Gastroesophageal sphincter (tissue), 3 donors: ENCODE data around the gene NCKAP5.

Experiments used
- EP300 ChIP-seq: sonication (generic); formaldehyde crosslinking; IDR thresholded peaks from one replicate; pipeline ENCODE4 v1.6.1; 2017; ENCODE audit warnings: antibody characterized with exemption, mild to moderate bottlenecking
- POLR2A ChIP-seq, 2 donors: fragments of 450-650 bp; IDR thresholded peaks; one replicate each; pipeline ENCODE4 v1.6.1; 2017; ENCODE audit warnings: antibody characterized with exemption in 2 of 2, mild to moderate bottlenecking in 2 of 2, moderate library complexity in 1 of 2
- TF ChIP-seq, protein P1 (sequence below), 4 experiments: fragments of 200-600 bp in 2 of 4; fragments of 450-650 bp in 2 of 4; sonication (generic) in 1 of 4; IDR thresholded peaks; one replicate each; pipeline ENCODE4 v1.5.1; 2017 to 2019; ENCODE audit warnings: antibody characterized with exemption in 4 of 4, mild to moderate bottlenecking in 2 of 4, moderate library complexity in 2 of 4

DNA sequence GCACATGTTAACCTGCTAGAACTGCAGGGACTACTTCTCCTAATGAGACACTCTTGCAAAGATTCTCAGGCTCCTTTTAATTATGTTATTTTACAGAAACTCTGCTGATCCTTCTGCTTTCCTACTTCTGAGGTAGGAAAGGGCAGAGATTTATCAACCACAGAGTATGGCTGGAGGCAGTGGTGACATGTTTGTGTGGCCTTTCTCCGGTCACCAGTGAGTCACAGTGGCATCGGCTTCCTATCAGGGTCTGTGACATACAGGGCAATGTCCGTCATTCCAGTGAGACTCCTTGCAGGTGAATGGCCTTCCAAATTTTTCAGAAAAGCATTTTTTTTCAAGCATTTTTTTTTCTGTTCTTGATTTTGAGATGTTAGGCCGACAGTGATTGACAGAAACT lies 717.6 kb downstream of the NCKAP5 start:
- TF ChIP-seq POLR2A (IDR thresholded peaks at IDR 0.05): no peak
- TF ChIP-seq, protein P1, sequence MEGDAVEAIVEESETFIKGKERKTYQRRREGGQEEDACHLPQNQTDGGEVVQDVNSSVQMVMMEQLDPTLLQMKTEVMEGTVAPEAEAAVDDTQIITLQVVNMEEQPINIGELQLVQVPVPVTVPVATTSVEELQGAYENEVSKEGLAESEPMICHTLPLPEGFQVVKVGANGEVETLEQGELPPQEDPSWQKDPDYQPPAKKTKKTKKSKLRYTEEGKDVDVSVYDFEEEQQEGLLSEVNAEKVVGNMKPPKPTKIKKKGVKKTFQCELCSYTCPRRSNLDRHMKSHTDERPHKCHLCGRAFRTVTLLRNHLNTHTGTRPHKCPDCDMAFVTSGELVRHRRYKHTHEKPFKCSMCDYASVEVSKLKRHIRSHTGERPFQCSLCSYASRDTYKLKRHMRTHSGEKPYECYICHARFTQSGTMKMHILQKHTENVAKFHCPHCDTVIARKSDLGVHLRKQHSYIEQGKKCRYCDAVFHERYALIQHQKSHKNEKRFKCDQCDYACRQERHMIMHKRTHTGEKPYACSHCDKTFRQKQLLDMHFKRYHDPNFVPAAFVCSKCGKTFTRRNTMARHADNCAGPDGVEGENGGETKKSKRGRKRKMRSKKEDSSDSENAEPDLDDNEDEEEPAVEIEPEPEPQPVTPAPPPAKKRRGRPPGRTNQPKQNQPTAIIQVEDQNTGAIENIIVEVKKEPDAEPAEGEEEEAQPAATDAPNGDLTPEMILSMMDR (IDR thresholded peaks at IDR 0.05): no peak
- TF ChIP-seq EP300: no peak
